GM12801 (cell line): Measurements from ENCODE around the gene TGM1.

Experiments used
- TF ChIP-seq, protein P1 (sequence below): IDR thresholded peaks from one replicate; pipeline ENCODE4 v1.5.1; 2011; ENCODE audit warnings: control low read depth; ENCODE audit not compliant: insufficient read length; ENCODE audit errors: extremely low read depth

TGM1 gene

DNA sequence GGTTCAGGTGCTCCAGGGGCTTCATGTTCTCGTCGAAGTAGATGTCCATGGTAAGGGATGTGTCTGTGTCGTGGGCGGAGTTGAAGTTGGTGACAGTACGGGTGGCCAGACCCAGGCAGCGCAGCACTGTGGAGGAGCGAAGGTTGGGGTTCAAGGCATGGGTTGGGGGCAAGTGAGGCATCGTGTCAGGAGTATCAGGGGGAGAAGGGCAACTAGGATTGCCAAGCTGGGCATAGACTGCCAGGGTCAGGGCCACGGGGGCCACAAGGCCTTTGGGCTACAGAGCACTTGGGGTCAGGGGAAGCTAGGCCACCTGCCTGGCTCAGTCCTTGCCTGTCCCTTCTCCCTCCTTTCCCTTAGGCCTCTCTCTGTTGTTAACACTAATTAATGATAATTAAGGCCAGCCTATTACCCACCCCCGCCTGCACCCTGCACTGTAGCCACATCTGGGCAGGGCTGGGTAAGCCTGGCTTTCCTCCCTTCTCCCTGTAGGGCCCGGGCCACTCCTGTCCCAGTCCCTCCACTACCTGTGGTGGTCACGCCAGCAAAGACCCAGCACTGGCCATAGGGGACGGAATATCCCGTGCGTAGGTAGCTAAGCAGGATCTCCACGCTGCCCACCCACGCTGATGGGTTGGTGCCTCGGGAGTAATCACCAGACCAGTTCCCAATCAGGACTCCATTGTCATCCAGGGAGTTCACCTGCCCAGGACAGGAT is 4.3 kb downstream of the TGM1 start:
- TF ChIP-seq, protein P1, sequence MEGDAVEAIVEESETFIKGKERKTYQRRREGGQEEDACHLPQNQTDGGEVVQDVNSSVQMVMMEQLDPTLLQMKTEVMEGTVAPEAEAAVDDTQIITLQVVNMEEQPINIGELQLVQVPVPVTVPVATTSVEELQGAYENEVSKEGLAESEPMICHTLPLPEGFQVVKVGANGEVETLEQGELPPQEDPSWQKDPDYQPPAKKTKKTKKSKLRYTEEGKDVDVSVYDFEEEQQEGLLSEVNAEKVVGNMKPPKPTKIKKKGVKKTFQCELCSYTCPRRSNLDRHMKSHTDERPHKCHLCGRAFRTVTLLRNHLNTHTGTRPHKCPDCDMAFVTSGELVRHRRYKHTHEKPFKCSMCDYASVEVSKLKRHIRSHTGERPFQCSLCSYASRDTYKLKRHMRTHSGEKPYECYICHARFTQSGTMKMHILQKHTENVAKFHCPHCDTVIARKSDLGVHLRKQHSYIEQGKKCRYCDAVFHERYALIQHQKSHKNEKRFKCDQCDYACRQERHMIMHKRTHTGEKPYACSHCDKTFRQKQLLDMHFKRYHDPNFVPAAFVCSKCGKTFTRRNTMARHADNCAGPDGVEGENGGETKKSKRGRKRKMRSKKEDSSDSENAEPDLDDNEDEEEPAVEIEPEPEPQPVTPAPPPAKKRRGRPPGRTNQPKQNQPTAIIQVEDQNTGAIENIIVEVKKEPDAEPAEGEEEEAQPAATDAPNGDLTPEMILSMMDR, result no peak

DNA sequence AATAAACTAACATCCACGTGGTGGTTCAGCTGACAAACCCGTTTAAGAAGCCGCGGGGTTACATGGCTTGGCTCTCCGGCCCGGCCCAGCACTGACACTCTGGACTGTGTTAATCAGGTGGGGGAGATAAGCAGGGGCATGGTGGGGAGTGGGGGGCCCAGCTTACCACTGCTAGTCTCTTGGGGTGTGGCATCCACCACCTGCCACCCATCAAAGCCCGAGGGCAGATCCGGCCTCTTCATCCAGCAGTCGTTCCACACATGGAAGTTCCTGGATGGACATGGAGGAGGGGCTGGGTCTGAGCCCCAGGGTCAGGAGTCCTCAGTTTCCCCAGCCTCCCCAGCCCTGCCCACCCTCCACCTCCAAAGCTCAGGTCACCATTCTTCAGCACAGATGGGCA is 4.9 kb downstream of the TGM1 start:
- TF ChIP-seq, protein P1, result no peak

DNA sequence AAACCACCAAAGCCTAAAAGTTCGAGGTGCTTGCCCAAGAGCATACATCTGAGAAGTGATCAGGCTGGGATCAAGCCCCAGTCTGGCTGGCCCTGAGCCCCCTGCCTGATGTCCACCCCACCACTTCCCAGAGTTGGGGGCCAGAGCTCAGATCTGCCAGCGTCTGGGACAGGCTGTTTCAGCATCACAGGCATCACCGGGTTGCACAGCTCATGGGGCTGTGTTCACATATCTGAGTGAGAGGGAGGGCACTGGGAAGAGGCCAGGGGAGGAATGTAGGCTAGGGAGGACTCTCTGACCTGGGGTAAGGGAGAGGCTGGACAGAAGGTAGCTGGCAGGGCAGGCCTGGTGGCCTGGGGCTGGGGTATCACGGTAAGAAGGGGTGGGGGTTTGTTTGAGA is 6.0 kb downstream of the TGM1 start:
- TF ChIP-seq, protein P1, result no peak

DNA sequence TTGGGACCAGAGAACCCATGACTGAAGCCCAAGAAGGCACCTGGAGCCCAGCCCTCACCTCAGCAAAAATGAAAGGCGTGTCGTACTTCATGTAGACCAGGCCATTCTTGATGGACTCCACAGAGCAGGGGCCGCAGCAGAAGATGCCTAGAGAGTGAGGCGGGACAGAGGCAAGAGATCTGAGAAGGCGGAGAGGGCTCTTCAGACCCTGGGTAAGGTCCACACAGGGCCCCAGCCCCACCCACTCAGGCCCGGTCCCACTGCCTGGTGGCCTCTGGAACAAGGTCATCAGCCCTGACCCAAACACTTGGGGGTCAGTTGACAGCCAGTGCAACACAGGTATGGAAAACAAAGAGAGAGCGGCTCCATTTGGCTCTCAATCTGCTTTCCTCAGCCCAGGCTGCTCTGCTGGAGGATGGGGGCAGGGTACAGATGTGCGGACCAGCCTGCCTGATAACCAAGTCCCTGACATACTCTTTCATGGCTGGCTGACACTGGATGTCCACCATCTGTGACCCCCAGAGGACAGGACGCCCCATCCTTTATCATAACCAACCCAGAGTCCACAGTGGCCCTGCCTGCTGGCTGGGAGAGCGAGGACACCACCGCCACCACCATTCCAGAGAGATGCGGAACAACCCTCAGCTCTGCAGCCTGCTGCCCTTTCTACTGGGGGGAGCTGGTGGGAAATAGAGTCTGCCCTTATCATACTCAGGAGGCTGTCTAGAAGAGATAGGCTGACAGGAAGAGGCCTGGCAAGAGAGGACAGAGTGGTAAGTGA is 6.9 kb downstream of the TGM1 start:
- TF ChIP-seq, protein P1, result no peak

DNA sequence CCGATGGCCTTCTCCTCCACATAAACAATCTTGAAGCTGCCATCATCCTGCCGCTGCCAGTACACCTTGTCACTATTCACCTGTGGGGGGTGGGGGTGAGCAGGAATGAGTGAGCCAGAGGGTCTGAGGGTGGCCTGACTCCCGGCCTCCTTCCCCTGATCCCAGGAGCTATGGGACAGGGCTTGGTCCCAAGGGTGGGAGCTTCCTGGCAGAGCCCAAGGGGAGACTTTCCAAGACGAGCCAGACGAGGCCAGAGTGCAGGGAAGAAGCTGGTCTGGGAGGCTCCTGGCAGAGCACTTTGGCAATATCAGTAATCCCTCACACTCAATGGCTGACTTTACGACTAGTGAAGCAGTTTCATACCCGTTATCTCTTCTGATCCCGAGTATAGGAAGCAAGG is 7.5 kb downstream of the TGM1 start:
- TF ChIP-seq, protein P1, result no peak

DNA sequence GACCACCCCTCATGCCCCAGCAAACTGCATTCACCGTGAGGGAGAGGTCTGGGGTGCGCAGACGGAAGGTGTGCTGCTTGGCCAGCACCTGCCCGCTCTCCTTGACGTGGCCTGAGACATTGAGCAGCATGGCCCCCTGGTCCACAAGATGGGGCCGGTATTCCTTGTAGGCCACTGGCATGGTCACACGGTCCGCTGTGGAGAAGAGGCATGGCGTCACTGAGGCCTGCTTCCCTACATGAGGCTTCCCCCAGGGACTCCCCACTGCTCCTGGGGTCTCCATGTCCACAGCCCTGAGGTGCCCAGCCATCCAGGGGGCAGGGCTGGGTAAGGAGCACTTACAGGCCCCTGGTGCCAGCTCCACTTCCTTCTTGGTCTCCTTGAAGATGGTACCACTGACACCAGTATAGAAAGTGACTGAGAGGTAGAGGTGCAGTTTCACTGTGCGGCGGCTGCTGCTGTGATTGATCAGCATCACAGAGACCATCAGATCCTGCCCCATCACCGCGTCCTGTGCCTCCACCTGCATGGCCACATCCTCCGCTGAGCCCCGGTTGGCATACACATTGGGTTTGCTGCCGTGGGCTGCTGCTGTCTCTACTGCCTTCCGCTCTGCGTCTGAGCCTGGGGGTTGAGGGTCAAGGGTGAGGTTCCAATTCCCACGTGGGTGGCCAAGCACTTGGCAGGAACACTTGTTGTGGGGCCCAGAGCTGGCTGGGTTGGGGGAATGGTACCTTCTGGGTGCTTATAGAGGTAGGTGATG is 8.2 kb downstream of the TGM1 start:
- TF ChIP-seq, protein P1, result no peak

DNA sequence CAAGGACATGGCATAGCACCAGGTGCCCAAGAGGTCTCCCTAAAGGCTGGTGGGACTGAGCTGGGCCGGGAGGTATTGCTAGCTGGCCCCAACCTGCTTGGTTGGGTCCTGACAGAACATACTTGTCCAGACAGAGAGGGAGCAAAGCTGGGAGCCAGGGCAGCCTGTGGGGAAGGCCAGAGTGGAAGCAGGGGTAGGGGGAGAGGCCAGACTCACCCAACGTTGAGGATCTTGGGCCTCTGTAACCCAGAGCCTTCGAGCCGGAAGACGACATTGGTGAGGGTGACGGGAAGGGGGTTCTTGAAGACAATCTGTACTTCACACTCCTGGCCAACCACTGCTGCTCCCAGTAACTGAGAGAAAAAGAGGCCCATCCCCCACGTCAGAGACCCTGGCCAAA is 9.0 kb downstream of the TGM1 start:
- TF ChIP-seq, protein P1, result no peak
